OCI-LY3 (cell line): ENCODE data around the gene TMEM266.

Experiments used
- H2AFZ ChIP-seq: fragments of 200-600, 300-600 bp; shearing (Covaris generic); 2 replicates; pipeline ENCODE4 v1.6.0; 2014; ENCODE audit warnings: antibody characterized with exemption, low read depth, low read length
- H3K27ac ChIP-seq: fragments of 200-600, 300-600 bp; sonication (generic); 2 replicates; pipeline ENCODE4 v1.5.1; 2014; ENCODE audit warnings: mild to moderate bottlenecking, low read length, moderate library complexity, mixed read lengths
- H3K27me3 ChIP-seq: fragments of 200-600, 300-600 bp; sonication (generic); 2 replicates; pipeline ENCODE4 v1.6.1; 2014; ENCODE audit warnings: low read depth, low read length, mixed read lengths
- H3K36me3 ChIP-seq: fragments of 200-600, 300-600 bp; sonication (generic); replicated peaks from 2 replicates; pipeline ENCODE3; 2014; ENCODE audit warnings: low read depth, low read length, mixed read lengths
- H3K4me1 ChIP-seq: fragments of 300-600, 200-600 bp; sonication (generic); 2 replicates; pipeline ENCODE4 v1.6.1; 2014; ENCODE audit warnings: low read length, mixed read lengths
- H3K4me2 ChIP-seq: fragments of 200-600, 300-600 bp; sonication (generic); 2 replicates; pipeline ENCODE4 v1.6.1; 2014; ENCODE audit warnings: low read length, mixed read lengths
- H3K4me3 ChIP-seq: fragments of 300-600, 200-600 bp; sonication (generic); 2 replicates; pipeline ENCODE4 v1.5.1; 2014; ENCODE audit warnings: antibody characterized with exemption, mild to moderate bottlenecking, low read length, moderate library complexity
- H3K79me2 ChIP-seq: fragments of 300-600, 200-600 bp; shearing (Covaris generic); 2 replicates; pipeline ENCODE4 v1.6.1; 2014; ENCODE audit warnings: mild to moderate bottlenecking, low read length, mixed read lengths
- H3K9ac ChIP-seq: fragments of 300-600, 200-600 bp; shearing (Covaris generic); 2 replicates; pipeline ENCODE4 v1.6.0; 2014; ENCODE audit warnings: mild to moderate bottlenecking, low read length, moderate library complexity
- H3K9me3 ChIP-seq: fragments of 200-600, 300-600 bp; shearing (Covaris generic); 2 replicates; pipeline ENCODE4 v1.6.1; 2014; ENCODE audit warnings: low read length, mixed read lengths; ENCODE audit not compliant: insufficient read depth
- H4K20me1 ChIP-seq: fragments of 200-600, 300-600 bp; sonication (generic); 2 replicates; pipeline ENCODE4 v1.6.1; 2016; ENCODE audit warnings: low read length, mixed read lengths; ENCODE audit not compliant: insufficient read depth
- EZH2phosphoT487 ChIP-seq: fragments of 200-600 bp; shearing (Covaris generic); IDR thresholded peaks from 2 replicates; pipeline ENCODE4 v1.6.1; 2018; ENCODE audit warnings: antibody characterized with exemption, mixed run types, low read depth
- TF ChIP-seq, protein P1 (sequence below): fragments of 200-600, 300-600 bp; sonication (generic); IDR thresholded peaks from 2 replicates; pipeline ENCODE4 v1.5.1; 2014; ENCODE audit warnings: antibody characterized with exemption, low read length, low read depth

Gene TMEM266

DNA sequence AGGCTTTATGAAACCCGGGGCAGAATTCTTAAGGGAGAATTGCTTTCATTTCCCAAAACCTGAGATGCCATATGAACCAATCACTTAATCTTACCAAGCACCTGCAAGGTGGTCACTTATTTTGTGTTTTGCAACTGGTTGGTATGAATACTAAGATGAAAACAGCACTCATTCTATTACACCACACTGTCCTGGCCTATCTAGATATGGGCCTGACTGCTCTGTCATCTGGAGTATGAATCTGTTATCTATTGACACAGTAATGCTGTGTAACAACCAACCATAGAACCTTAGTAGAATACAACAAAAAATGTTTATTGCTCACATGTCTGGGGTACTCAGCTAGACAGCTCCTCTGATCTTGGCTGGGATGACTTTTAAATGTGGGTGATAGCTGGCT is 74.8 kb downstream of the TMEM266 start:
- Histone ChIP-seq H2AFZ (no peak overlapping the region; the same call in 1 of the 2 replicates), H3K9ac (peak overlapping the region; percentile 60; the same call in 1 of the 2 replicates), H3K4me2 (peak overlapping the region; percentile 53), H3K79me2 (no peaks in the 10 kb centered on the region), H3K4me1 (peaks cover 61% of the 10 kb centered on the region), H3K27ac (peak overlapping the region; percentile 91), H4K20me1 (no peaks in the 10 kb centered on the region), H3K4me3 (peak overlapping the region; percentile 33; the same call in 1 of the 2 replicates), H3K36me3 (peaks cover 13% of the 10 kb centered on the region), H3K9me3 (peaks cover 10% of the 10 kb centered on the region), H3K27me3 (peaks cover 3% of the 10 kb centered on the region; the same call in 1 of the 2 replicates)
- TF ChIP-seq, protein P1, sequence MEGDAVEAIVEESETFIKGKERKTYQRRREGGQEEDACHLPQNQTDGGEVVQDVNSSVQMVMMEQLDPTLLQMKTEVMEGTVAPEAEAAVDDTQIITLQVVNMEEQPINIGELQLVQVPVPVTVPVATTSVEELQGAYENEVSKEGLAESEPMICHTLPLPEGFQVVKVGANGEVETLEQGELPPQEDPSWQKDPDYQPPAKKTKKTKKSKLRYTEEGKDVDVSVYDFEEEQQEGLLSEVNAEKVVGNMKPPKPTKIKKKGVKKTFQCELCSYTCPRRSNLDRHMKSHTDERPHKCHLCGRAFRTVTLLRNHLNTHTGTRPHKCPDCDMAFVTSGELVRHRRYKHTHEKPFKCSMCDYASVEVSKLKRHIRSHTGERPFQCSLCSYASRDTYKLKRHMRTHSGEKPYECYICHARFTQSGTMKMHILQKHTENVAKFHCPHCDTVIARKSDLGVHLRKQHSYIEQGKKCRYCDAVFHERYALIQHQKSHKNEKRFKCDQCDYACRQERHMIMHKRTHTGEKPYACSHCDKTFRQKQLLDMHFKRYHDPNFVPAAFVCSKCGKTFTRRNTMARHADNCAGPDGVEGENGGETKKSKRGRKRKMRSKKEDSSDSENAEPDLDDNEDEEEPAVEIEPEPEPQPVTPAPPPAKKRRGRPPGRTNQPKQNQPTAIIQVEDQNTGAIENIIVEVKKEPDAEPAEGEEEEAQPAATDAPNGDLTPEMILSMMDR, result no peak
- no peak for TF ChIP-seq EZH2phosphoT487

DNA sequence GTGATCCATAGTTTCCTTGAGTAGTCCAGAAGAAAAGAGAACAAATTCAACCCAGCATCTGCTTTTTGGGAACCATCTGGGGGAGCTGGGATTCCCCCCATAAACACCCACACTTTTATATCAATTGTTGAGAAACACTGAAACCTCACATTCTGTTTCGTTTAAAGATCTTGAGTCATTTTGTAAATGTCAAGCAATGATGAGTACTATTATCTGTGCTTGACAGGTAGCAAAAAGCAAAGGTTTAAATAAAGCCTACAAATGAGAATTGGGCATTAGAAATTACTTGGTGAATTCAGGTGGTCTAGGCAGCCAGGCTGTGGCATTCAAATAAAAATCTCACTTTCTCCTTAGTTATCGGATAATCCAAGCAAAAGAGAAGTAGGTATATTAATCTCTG is 75.7 kb downstream of the TMEM266 start:
- Histone ChIP-seq H4K20me1 (no peaks in the 10 kb centered on the region), H3K9me3 (peaks cover 10% of the 10 kb centered on the region), H3K4me1 (peaks cover 69% of the 10 kb centered on the region), H3K79me2 (no peaks in the 10 kb centered on the region), H3K4me3 (peak overlapping the region; percentile 33), H3K27me3 (peaks cover 9% of the 10 kb centered on the region; the same call in 1 of the 2 replicates), H2AFZ (no peak overlapping the region), H3K27ac (peak overlapping the region; percentile 91), H3K4me2 (peak overlapping the region; percentile 53), H3K36me3 (peaks cover 13% of the 10 kb centered on the region), H3K9ac (peak overlapping the region; percentile 60; the same call in 1 of the 2 replicates)
- TF ChIP-seq, protein P1, result no peak
- no peak; the same call in 1 of the 2 replicates for TF ChIP-seq EZH2phosphoT487

DNA sequence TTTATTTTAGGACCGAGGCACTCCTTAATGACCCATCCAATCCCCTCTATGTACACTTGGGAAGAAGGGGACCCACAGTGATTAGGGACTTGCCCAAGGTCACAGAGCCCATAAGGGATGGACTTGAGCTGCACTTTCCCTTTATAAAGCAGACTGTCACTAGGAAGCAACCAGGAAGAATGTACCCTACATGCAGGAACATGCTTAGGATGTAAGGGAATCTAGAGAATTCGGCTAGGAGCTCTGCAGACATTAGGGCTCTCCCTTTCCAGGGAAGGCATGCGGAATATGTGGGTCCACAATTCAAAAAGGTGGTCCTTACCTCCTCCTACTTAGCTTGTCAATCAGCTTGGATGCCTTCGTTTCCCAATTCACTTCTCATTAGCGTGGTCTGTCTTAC is 78.7 kb downstream of the TMEM266 start:
- TF ChIP-seq EZH2phosphoT487, result no peak
- TF ChIP-seq, protein P1, result no peak
- no peak overlapping the region for H3K27ac ChIP-seq
- peak overlapping the region; percentile 81 for H3K4me2 ChIP-seq

DNA sequence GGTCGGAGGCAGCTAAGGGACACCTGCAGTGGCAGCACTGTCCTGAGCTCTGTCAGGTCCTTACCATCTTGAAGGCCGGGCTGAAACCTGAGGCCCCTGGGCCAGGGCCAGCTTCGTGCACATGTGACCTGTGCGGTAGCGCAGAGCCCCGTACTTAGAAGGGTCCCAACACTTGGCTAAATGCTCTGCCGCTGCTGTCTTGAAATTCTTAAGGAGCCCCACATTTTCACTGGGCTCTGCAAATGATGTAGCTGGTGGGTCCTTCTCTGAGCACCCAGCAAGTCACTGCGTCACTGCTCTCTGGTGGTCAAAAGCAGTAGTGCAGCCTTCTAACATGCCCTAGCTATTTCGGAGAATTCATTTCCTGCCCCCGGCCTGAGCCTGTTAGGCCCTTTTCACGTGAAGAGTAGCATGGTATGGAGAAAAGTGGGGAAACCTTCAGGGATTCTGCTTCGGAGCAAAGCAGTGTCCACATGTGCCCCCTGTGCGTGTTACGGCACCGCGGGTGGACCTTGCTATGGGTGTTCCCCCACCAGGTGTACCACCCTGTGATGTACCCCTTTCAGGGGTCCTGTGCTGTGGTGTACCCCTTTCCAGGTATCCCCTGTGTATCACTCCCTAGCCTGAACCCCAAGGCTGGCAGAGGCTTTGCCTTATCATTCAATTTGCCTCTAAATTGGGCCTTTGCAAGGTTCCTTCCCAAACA is 79.7 kb downstream of the TMEM266 start:
- Histone ChIP-seq H3K27ac (no peak overlapping the region), H3K4me2 (peak overlapping the region; percentile 81), H3K4me3 (peak overlapping the region; percentile 48)

More for the DNA sequence above, 78.7 kb downstream of the TMEM266 start:
- Histone ChIP-seq H4K20me1 (no peaks in the 10 kb centered on the region), H3K79me2 (no peaks in the 10 kb centered on the region), H2AFZ (no peak overlapping the region), H3K27me3 (peaks cover 24% of the 10 kb centered on the region), H3K9ac (peak overlapping the region; percentile 10; the same call in 1 of the 2 replicates), H3K4me3 (no peak overlapping the region), H3K36me3 (peaks cover 13% of the 10 kb centered on the region), H3K9me3 (peaks cover 10% of the 10 kb centered on the region), H3K4me1 (peaks cover 63% of the 10 kb centered on the region)

More for the DNA sequence above, 79.7 kb downstream of the TMEM266 start:
- Histone ChIP-seq H4K20me1 (no peaks in the 10 kb centered on the region), H3K36me3 (peaks cover 5% of the 10 kb centered on the region), H3K9ac (peak overlapping the region; percentile 33; the same call in 1 of the 2 replicates), H3K79me2 (no peaks in the 10 kb centered on the region), H2AFZ (peak overlapping the region; percentile 47), H3K27me3 (peaks cover 32% of the 10 kb centered on the region), H3K4me1 (peaks cover 52% of the 10 kb centered on the region), H3K9me3 (peaks cover 5% of the 10 kb centered on the region; the same call in 1 of the 2 replicates)
- TF ChIP-seq, protein P1, result peak; percentile 99
- no peak for TF ChIP-seq EZH2phosphoT487
